GM19328 (cell line): ENCODE results near the gene FAAP20.

Source experiments
- ATAC-seq: cut with Tn5 transposase; IDR thresholded peaks from one replicate; pipeline ENCODE4 v1.9.1; 2021; ENCODE audit warnings: mild to moderate bottlenecking, moderate library complexity; ENCODE audit not compliant: unreplicated experiment

The FAAP20 gene

DNA sequence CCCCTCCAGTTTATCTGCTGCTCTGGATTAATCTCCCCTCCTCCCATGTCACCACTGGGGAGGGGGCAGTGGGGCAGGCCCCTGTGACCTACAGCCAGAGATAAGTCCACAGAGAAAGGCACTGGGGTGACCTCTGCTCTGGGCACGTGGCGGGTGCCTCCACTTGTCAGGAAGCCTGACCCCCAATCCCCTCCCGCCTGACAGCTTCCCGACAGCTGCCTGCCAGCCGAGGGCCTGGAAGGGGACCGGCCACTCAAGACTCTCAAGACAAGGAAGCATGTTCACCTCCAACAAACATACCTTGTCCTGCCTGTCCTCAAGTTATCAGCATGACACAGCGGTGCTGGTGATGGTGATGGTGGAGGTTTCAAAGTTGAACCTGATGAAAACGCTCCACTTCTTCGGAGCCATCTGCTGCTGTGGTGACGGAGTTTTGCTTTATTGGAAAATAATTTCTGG lies 3.2 kb upstream of the FAAP20 start:
- no peak for ATAC-seq

DNA sequence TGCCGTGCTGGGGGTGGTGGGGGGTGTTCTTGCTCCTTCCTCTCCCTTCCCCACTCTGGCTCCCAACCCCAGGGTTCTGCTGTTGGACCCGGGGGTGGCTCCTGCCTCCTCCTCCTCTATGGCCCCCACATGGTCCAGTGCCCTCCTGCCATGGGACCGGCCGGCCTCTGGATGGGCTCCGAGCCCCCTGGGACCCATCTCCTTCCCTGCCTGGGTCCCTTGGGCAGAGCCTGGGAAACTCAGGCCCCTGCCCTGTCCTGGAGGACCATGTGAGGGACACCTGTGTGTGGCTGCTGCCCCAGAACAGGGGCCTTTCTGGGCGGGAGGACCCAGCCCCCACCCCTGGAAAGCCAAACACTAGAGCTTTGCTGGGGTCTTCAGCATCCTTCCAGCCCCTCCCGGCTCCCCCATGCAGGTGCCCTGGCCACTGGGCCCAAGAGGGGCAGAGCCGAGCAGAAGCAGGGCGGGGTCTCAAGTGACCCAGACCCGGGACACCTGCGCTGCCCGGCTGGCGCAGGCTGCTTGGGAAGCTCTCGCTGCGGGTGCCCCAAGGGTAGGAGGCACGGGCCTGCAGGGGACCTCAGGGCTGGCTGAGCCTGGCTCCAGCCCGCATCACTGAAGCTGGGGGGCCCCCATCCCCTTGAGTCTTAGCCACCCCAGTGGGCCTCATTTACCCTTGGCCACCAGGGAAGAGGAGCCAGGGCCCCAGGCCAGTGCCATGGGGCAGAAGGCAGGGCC lies 2.5 kb upstream of the FAAP20 start:
- ATAC-seq = no peak

DNA sequence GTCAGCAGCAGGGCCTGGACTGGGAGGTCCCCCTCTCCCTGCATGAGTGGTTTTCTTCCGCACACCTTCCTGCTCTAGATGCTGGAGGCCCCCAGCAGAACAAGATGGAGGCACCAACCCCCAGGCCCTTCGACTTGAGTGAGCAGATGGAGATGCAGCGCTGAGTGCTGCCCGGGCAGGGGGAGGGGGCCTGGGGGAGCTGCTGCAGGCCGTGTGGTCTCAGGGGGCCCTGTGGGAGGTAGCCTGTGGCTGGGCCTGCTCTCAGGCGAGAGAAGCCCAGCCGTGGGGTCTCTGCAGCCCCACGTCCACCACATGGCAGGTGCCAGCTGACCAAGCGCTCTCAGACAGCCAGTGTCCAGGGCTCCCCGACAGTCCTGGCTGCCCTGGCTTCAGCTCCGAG lies 1.2 kb upstream of the FAAP20 start:
- ATAC-seq = no peak

DNA sequence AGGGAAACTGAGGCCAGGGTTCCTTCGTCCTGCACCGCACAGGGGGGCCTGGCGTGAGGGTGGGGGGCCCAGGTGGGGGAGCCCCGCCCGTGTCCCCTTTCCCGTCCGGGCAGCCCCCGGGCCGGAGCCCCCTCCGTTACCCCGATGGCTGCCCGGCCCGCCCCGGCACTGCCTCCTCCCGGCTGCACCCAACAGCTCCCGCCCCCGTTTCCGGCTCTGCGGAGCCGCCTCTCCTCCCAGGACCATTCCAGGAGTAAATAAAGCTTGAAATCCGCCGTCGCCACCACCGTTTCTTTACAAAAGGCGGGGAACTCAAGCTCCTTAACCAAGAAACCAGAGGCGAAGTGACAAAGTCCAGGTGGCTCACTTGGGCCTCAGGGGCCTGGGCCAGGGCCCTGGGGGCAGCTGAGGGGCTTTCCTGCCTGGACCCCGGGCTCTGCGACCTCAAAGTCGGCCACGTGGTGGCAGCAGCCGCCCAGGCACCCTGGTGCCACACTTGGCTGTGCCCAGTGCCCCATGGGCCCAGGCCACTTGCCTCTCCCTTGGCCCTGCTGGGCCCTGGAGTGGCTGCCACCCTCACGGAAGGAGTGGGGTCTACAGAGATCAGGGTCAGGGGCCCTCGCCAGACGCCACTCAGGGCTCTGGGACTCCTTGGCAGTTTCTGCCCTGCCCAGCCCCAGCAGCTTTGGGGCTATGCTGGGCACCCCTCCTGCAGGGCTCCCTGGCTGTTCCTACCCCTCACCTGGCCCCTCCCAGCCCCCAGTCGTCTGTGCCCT lies 514 bp upstream of the FAAP20 start:
- peak; percentile 53 for ATAC-seq

DNA sequence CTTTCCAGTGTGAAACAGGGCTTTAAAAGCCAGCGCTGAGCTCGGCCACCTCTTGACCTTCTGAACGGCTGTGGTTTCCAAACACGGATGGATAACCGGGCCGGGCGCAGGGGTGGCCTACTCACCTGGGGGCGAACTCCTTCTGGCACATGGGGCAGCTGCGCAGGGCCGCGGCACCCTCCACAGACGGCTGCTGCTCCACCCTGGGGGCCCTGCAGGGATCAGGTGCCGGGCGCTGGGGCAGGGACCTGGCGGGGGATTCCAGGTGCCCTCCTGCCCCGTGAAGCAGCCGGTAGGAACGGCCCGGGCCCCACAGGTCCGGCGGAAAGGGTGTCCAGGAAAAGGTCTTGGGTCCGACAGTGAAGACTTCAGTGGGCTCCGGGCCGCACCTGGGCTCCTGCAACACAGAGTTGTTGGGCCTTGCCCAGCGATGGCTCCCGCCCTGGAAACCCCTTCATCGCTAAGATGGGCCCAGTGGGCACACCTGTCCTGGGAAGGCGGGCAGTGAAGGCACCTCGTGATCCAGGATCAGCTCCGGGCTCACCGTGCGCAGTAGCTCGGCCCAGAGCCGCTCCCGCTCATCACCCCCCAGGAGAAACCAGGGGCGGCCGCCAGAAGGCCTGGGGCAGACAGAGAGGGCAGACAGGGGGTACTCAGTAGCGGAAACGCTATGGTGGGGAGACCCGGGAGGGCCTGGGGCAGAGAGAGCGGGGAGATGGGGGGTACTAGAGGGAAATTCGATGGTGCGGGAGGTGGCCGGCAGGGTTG lies 874 bp downstream of the FAAP20 start:
- no peak for ATAC-seq

DNA sequence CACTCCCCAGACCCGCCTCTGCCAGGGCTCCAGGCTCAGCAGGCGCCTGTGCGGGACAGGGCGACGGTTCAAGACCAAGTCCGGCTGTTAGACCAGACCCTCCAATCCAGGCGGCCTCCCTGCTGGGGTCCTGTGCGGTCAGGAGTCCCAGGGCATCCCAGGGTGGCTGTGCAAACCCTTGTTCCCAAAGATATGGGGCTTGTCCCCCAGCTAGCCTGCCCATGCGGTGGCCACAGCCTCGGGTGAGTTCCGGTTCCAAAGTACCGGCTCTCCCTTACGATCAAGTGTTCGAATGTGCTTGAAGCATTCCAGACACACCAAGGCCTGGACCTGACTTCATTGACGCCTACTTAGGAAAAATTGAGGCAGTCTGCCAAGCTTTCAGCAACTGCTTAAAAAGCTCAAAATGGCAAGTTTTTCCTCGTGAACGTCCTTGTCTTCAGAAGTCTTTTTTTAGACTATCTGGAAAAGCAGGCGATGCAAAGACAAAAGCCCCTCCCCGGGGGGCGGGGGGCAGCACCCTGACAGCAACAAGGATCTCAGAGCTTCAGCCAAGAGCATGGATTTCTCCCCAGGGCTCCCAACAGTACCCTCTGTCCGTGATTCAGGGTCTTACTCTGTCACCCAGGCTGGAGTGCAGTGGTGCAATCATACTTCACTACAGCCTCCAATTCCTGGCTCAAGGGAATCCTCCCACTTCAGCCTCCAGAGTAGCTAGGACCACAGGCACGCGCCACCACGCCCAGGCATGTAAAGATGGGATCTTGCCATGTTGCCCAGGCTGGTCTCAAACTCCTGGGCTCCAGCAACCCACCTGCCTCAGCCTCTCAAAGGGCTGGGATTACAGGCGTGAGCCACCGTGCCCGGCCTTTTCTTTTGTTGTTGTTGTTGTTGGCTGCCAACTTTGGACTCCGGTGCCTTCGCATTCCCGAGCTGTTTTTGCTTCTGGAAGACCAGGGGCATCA lies 2.3 kb downstream of the FAAP20 start:
- no peak for ATAC-seq

DNA sequence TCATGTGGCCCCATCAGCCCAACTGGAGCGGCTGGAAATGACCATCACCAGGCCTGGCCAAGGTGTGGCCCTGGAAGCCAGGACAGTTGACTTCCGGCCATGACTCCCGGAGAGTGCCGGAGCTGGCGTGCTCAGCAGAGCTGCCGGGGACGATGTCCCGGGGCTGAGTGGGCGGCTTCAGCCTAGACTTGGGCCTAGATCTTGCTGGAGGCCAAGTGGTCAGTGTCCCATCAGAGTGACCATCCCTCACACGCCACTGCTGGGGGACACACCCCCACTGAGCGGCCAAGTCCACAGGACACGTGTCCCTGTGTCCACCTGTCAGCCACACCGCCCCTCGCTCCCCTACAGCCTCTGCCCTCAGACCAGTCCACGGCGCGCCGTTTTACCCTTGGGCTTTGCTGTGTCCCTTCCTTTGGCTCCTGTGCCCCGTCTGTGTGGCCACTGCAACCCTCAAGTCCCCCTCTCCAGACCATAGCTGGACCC lies 4.0 kb downstream of the FAAP20 start:
- no peak for ATAC-seq

DNA sequence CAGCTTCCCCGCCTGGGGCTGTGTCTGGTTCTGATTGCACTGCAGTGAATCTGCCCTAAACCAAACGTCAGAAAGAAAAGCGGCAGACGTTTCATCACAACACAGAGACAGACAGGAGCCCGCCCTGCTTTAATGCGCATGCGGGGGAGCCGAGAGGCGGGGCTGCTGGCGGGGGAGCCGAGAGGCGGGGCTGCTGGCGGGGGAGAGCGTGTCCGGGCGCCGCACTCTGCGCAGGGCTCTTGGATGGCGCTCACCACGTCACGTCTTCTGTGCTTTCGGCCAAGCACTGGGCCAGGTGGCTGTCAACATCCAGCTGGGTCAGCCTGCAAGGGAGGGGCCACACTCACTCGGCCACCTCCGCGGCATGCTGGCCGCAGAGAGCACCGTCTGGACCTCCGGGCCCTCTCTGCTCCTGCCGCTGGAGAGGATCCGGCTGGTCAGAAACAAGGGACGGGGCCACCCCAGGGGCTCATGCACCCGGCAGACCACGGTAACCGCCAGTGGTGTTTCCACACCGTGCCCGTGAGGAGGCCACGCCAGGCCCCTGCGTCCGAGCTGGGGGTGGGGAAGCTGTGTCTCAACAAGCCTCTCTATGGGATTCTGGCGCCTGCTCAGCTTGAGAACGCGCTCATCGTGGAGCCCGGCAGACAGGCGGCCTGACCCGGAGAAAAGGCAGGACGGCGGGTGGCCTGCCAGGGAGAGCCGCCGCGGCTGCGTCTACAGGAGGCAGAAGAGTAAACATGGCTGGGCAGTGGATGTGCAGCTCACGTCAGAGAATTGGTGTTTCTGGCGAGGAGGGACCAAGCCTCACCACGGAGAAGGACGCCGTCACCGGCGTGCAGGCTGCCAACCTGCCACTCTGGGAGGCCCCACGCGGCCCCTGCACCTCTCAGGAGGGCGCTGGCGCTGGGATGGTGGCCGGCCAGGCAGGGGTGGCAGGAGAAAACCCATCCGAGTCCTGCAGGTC lies 4.8 kb downstream of the FAAP20 start:
- peak; percentile 51 for ATAC-seq

DNA sequence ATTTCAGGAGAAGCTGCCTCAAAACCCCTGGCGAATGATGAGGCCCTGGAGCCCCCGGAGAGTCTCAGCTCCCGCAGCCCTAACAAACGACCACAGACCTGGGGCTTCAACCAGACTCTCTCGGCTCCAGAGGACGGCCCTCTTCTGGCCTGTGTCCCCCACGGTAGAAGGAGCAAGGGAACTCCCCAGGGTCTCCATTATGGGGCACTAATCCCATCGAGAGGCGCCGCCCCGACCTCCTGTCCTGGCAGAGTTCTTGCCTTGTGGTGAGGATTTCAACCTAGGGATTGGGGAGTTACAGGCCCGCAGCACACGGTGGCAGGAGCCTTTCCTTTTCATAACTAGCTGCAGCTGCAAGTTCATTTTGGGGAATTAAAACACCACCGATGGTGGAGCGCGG lies 6.2 kb downstream of the FAAP20 start:
- ATAC-seq = no peak

DNA sequence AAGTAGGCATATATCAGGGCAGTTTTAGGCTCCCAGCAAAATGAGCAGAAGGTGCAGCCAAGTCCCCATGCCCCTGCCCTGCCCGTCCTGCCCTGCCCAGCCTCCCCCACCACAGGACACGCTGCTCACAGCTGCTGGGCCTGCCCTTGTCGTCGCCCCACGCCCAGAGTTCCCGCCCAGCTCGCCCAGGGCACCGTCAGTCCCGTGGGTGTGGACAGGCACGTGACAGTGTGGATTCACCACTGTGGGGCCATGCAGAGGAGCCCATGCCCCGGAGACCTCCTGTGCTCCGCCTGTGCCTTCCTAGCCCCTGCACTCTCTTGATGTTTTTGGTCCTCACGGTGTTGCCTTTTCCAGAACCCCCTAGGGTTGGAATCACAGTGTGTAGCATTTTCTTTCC lies 7.0 kb downstream of the FAAP20 start:
- ATAC-seq = no peak

DNA sequence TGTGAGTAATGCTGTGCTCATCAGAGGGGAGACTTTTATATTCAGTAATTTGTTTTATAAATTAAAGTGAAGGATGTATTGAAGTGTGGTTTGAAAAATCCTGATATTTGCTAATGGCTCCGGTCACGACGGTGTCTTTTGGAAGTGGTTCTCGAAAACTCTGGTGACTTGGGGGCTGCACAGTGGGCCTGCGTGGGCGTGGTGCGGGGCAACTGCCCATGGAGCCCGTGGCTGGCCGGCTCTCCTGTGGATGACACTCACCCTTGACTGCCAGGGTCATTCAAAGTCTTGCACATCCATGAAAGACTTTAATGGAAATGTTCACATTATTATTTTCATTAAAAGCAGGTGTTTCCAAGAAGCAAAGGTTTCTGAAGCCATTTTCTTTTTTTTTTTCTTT lies 7.7 kb downstream of the FAAP20 start:
- ATAC-seq = no peak

DNA sequence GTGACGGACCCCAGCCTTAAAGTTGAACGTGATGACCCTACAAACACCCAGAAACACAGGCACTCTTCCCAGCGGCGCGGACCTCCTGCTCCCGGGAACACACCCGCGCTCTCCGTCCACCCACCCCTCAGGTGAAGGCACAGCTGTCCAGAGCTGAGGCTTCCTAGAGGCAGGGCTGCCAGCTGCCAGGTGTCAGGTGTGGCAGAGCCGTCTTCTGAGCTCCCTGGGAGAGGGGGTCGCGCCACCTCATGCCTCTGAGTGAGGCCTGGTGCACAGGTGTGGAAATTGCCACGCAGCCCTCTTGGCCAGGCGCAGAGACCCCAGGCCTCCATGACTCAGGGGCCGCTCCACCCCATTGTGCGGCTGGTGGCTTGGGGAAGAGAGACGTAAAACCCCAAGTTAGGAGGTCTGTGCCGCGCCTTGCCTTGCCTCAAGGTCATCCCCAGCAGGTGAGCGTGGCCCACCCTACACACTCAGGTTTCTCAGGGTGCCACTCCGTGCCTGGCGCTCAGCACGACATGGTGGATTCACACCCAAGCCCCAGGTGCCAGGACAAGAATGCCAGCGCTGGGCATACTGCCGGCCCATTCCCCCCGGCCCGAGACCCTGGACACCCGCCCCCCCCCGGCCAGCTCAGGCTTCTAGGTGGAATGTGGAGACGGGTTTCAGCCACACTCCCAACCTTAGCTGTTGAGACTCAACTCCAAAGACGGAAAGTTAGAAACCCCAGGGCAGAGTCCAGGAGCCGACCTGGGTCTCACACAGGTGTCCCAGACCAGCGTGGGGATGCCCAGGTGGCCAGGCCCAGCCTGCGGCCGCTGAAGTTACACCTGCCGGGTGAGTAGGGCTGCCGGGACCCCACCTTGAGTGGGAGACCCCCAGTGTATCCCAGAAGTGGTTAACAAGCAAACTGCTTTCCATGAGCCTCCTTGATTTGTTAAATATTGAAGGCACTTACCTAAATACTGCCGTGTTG lies 8.4 kb downstream of the FAAP20 start:
- ATAC-seq = no peak

DNA sequence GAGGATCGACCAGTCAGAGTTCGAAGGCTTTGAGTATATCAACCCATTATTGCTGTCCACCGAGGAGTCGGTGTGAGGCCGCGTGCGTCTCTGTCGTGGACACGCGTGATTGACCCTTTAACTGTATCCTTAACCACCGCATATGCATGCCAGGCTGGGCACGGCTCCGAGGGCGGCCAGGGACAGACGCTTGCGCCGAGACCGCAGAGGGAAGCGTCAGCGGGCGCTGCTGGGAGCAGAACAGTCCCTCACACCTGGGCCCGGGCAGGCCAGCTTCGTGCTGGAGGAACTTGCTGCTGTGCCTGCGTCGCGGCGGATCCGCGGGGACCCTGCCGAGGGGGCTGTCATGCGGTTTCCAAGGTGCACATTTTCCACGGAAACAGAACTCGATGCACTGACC lies 9.6 kb downstream of the FAAP20 start:
- ATAC-seq = no peak

DNA sequence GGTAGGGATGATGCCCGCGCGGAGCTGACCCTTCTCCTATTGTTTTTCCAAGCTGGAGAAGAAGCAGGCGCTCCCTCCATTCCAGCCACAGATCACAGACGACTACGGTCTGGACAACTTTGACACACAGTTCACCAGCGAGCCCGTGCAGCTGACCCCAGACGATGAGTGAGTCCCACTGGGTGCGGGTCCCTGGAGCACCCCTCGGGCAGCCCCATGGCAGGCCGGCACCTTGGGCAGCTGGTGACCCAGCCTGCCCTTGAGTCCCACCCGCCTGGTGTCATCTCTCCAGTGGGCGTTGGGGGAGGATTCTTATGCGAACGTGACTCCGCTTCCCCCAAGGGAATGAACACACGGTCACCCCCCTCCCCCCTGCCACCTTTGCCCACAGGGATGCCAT lies 10.0 kb downstream of the FAAP20 start:
- no peak for ATAC-seq

DNA sequence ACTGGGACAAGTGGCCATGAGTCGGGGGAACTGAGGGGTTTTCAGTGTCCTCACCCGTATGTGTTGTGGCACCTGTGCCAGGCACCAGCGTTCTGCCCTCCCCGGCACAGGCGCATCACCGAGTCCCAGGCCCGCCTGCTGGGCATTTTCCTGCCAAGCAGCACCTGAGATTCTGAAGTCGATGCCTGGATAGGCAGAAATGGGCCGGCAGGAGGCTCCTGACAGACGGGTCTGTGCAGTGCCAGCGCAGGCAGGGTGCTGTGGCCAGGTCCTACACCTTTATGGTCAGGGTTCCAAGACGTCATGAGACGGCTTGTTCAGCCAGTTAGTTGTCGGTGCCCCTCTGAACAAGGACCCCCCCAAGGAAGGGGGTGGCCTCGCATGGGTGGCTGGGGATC lies 10.6 kb downstream of the FAAP20 start:
- ATAC-seq = no peak

DNA sequence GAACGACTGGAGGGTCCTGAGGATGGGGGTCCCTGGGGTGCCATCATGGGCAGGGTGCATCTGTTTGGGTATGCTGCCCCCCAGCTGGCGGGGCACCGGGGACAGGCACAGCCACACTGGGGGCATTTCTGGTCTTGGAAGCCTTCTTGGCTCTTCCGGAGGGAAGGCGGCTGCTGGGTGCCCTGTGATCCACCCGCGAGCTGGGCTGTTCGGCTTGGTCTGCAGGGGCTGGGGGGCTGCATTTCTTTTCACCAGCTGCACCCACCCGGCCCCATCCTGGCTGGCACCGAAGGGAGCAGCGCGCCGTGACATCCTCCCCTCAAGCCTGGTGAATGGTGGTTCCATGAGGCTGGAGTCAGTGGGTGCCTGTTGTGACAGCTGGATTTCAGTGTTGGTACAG lies 12.2 kb downstream of the FAAP20 start:
- ATAC-seq = no peak

DNA sequence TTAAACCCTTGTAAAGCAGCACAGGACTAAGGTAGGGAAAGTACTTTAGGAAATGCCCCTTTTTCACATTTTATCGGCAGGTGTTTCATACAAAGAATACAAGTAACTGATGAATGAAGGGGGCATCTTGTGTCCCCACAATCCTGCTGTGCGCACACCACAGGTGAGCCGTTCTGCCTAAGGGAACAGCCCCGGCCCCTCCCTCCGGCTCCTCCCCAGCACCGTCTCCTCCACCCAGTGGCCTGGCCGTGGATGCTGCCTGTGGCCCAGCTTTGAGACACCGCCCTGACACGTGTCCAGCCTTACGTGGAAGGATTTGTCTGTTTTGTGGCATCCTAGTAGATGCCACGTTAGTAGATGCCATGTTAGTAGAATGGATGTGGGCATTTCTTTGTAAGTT lies 12.8 kb downstream of the FAAP20 start:
- no peak for ATAC-seq

DNA sequence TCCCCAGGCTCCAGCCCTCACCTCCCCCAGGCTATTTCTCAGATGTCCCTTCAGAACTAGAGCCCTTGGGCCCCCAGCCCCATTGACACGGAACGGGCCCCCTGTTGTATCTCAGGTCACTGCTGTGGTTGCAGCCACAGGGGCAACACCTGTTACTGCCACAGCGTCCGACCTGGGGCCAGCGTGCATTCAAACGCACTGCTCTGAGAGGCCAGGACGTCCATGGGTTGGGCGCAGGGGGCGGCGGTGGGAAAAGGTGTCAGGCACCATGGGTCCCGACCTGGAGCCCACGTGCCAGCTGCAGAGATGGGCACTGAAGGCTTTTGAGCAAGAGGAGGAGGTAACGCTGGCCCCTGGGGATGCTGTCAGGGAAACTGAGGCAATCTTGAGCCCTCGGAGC lies 13.3 kb downstream of the FAAP20 start:
- no peak for ATAC-seq
